SJSA1 (cell line): Measurements from ENCODE around the gene LYRM2. TPM values are rescaled to one million over a fixed set of nuclear protein-coding genes. Genes with fewer than 3 reads are reported as not detected.
"Not testable (repeated sequence)": the region's sequence is repeated elsewhere in the genome, so short reads cannot be mapped to it uniquely, and the experiment has no call there.

Experiments
- DNase-seq, 2 experiments: peaks; one replicate each; pipeline ENCODE4 v3.0.0-alpha.2; 2015 to 2020; ENCODE audit warnings: low spot score in 2 of 2, low read depth in 1 of 2
- H3K27ac ChIP-seq: fragments of 250-450 bp; sonication (Bioruptor Pico); 2 replicates; pipeline ENCODE4 v1.5.1; 2020; ENCODE audit warnings: mild to moderate bottlenecking, moderate library complexity
- H3K27me3 ChIP-seq: fragments of 250-450 bp; sonication (Bioruptor Pico); replicated peaks from 2 replicates; pipeline ENCODE4 v1.5.1; 2020; ENCODE audit warnings: mild to moderate bottlenecking, moderate library complexity
- H3K36me3 ChIP-seq: fragments of 250-450 bp; sonication (Bioruptor Pico); 2 replicates; pipeline ENCODE4 v1.5.1; 2020; ENCODE audit warnings: mild to moderate bottlenecking
- H3K4me1 ChIP-seq: fragments of 250-450 bp; sonication (Bioruptor Pico); replicated peaks from 2 replicates; pipeline ENCODE4 v1.6.1; 2021; ENCODE audit warnings: mild to moderate bottlenecking
- H3K4me3 ChIP-seq: fragments of 250-450 bp; sonication (Bioruptor Pico); 2 replicates; pipeline ENCODE4 v1.5.1; 2020; ENCODE audit warnings: mild to moderate bottlenecking
- H3K9me3 ChIP-seq: fragments of 250-450 bp; sonication (Bioruptor Pico); replicated peaks from 2 replicates; pipeline ENCODE4 v1.5.1; 2020; ENCODE audit warnings: mild to moderate bottlenecking
- total RNA-seq: library from RNA; depleted of rRNA; stranded (reverse); fragments of >200 nt; shearing (Covaris generic); gene quantifications from 2 replicates; pipeline ENCODE4 v1.2.3, GENCODE V29; 2014

The LYRM2 gene
- total RNA-seq, 1 experiment from 2014 or later = 38.8 TPM

- Histone ChIP-seq H3K4me1 (peaks cover 14% of the 10 kb centered on the region), H3K36me3 (peaks cover 35% of the 10 kb centered on the region)
- not testable (repeated sequence) for DNase-seq, H3K27me3 ChIP-seq, H3K4me3 ChIP-seq, H3K9me3 ChIP-seq, H3K27ac ChIP-seq
These were observed 2.1 kb downstream of the LYRM2 start for GRCh38 chr6:89636412-89636811.

GRCh38 chr6:89630488-89630887 lies 8.1 kb downstream of the LYRM2 start:
- Histone ChIP-seq H3K4me3 (no peak overlapping the region), H3K9me3 (no peaks in the 10 kb centered on the region), H3K27me3 (no peaks in the 10 kb centered on the region), H3K27ac (no peak overlapping the region), H3K36me3 (peaks cover 8% of the 10 kb centered on the region), H3K4me1 (no peaks in the 10 kb centered on the region)
- DNase-seq = no peak

GRCh38 chr6:89623749-89624148 lies 14.8 kb downstream of the LYRM2 start:
- no peaks in the 10 kb centered on the region for H3K27me3 ChIP-seq
- no peak overlapping the region for H3K4me3 ChIP-seq
- no peaks in the 10 kb centered on the region for H3K9me3 ChIP-seq
- no peaks in the 10 kb centered on the region for H3K36me3 ChIP-seq
- no peak for DNase-seq
- H3K4me1 ChIP-seq = no peaks in the 10 kb centered on the region
- H3K27ac ChIP-seq = no peak overlapping the region

- Histone ChIP-seq H3K9me3 (no peaks in the 10 kb centered on the region), H3K27me3 (no peaks in the 10 kb centered on the region), H3K36me3 (no peaks in the 10 kb centered on the region), H3K4me3 (no peak overlapping the region), H3K4me1 (no peaks in the 10 kb centered on the region), H3K27ac (no peak overlapping the region)
- DNase-seq = no peak
These were observed 19.0 kb downstream of the LYRM2 start for GRCh38 chr6:89619567-89619966.

GRCh38 chr6:89618026-89618425 lies 20.5 kb downstream of the LYRM2 start:
- H3K9me3 ChIP-seq = no peaks in the 10 kb centered on the region
- no peak for DNase-seq
- no peaks in the 10 kb centered on the region for H3K36me3 ChIP-seq
- no peak overlapping the region for H3K27ac ChIP-seq
- no peak overlapping the region for H3K4me3 ChIP-seq
- H3K27me3 ChIP-seq = no peaks in the 10 kb centered on the region
- no peaks in the 10 kb centered on the region for H3K4me1 ChIP-seq

- H3K4me1 ChIP-seq = no peaks in the 10 kb centered on the region
- H3K27me3 ChIP-seq = no peaks in the 10 kb centered on the region
- H3K9me3 ChIP-seq = no peaks in the 10 kb centered on the region
- H3K4me3 ChIP-seq = no peak overlapping the region
- DNase-seq = peak in 1 of 2 experiments; percentile 35
- no peaks in the 10 kb centered on the region for H3K36me3 ChIP-seq
- no peak overlapping the region for H3K27ac ChIP-seq
These were observed 22.0 kb downstream of the LYRM2 start for GRCh38 chr6:89616531-89616930.

GRCh38 chr6:89615882-89616281 lies 22.7 kb downstream of the LYRM2 start:
- DNase-seq = no peak
- Histone ChIP-seq H3K27ac (no peak overlapping the region), H3K36me3 (no peaks in the 10 kb centered on the region), H3K9me3 (no peaks in the 10 kb centered on the region), H3K27me3 (no peaks in the 10 kb centered on the region), H3K4me3 (no peak overlapping the region), H3K4me1 (no peaks in the 10 kb centered on the region)

- H3K4me3 ChIP-seq = no peak overlapping the region
- H3K9me3 ChIP-seq = no peaks in the 10 kb centered on the region
- no peak for DNase-seq
- H3K27me3 ChIP-seq = no peaks in the 10 kb centered on the region
- H3K36me3 ChIP-seq = no peaks in the 10 kb centered on the region
- no peaks in the 10 kb centered on the region for H3K4me1 ChIP-seq
- no peak overlapping the region for H3K27ac ChIP-seq
These were observed 24.8 kb downstream of the LYRM2 start for GRCh38 chr6:89613790-89614189.

GRCh38 chr6:89612121-89612520 lies 26.4 kb downstream of the LYRM2 start:
- Histone ChIP-seq H3K27me3 (no peaks in the 10 kb centered on the region), H3K4me3 (no peak overlapping the region), H3K27ac (no peak overlapping the region), H3K9me3 (no peaks in the 10 kb centered on the region), H3K36me3 (no peaks in the 10 kb centered on the region), H3K4me1 (no peaks in the 10 kb centered on the region)
- DNase-seq = no peak

- Histone ChIP-seq H3K4me3 (no peak overlapping the region), H3K27me3 (no peaks in the 10 kb centered on the region), H3K36me3 (no peaks in the 10 kb centered on the region), H3K4me1 (no peaks in the 10 kb centered on the region), H3K9me3 (no peaks in the 10 kb centered on the region), H3K27ac (no peak overlapping the region)
- DNase-seq = no peak
These were observed 26.9 kb downstream of the LYRM2 start for GRCh38 chr6:89611666-89612065.

GRCh38 chr6:89610149-89610642 lies 28.4 kb downstream of the LYRM2 start:
- no peak overlapping the region for H3K27ac ChIP-seq
- no peak overlapping the region for H3K4me3 ChIP-seq
- H3K27me3 ChIP-seq = no peaks in the 10 kb centered on the region
- H3K4me1 ChIP-seq = no peaks in the 10 kb centered on the region
- peak in 1 of 2 experiments; percentile 33 for DNase-seq
- H3K9me3 ChIP-seq = no peaks in the 10 kb centered on the region
- H3K36me3 ChIP-seq = no peaks in the 10 kb centered on the region

GRCh38 chr6:89605861-89606260 lies 32.7 kb downstream of the LYRM2 start:
- Histone ChIP-seq H3K4me3 (no peak overlapping the region), H3K27me3 (no peaks in the 10 kb centered on the region), H3K9me3 (no peaks in the 10 kb centered on the region), H3K27ac (no peak overlapping the region), H3K4me1 (no peaks in the 10 kb centered on the region), H3K36me3 (no peaks in the 10 kb centered on the region)
- DNase-seq = no peak

- no peaks in the 10 kb centered on the region for H3K9me3 ChIP-seq
- DNase-seq = no peak
- H3K27me3 ChIP-seq = no peaks in the 10 kb centered on the region
- H3K4me1 ChIP-seq = no peaks in the 10 kb centered on the region
- no peaks in the 10 kb centered on the region for H3K36me3 ChIP-seq
- no peak overlapping the region for H3K27ac ChIP-seq
- H3K4me3 ChIP-seq = no peak overlapping the region
These were observed 33.9 kb downstream of the LYRM2 start for GRCh38 chr6:89604653-89605052.

- DNase-seq = no peak
- H3K4me1 ChIP-seq = no peaks in the 10 kb centered on the region
- H3K27me3 ChIP-seq = no peaks in the 10 kb centered on the region
- no peaks in the 10 kb centered on the region for H3K36me3 ChIP-seq
- H3K4me3 ChIP-seq = no peak overlapping the region
- H3K27ac ChIP-seq = no peak overlapping the region
- H3K9me3 ChIP-seq = no peaks in the 10 kb centered on the region
These were observed 36.4 kb downstream of the LYRM2 start for GRCh38 chr6:89602166-89602565.

- no peak overlapping the region for H3K27ac ChIP-seq
- H3K9me3 ChIP-seq = no peaks in the 10 kb centered on the region
- H3K36me3 ChIP-seq = no peaks in the 10 kb centered on the region
- H3K4me1 ChIP-seq = no peaks in the 10 kb centered on the region
- no peak for DNase-seq
- H3K4me3 ChIP-seq = no peak overlapping the region
- no peaks in the 10 kb centered on the region for H3K27me3 ChIP-seq
These were observed 38.8 kb downstream of the LYRM2 start for GRCh38 chr6:89599727-89600126.
